Germinal center (tissue), 1 donor: ENCODE data around the gene XIRP1.
"Not testable (repeated sequence)": the region's sequence is repeated elsewhere in the genome, so short reads cannot be mapped to it uniquely, and the experiment has no call there.

Source experiments
- DNase-seq: peaks from one replicate; pipeline ENCODE4 v3.0.0; 2012; ENCODE audit warnings: mixed read lengths, low spot score

The XIRP1 gene

GRCh38 chr3:39192490-39193092 lies at the start of gene XIRP1:
TSS of gene XIRP1 (minus strand) at chr3:39192595. CDS start at chr3:39189445, 3,150 bp downstream.
- no peak for DNase-seq

- no peak for DNase-seq
Measured at GRCh38 chr3:39241561-39241960, 49.2 kb upstream of the XIRP1 start.

- DNase-seq: no peak
Measured at GRCh38 chr3:39237027-39237426, 44.6 kb upstream of the XIRP1 start.

GRCh38 chr3:39234651-39235050 lies 42.3 kb upstream of the XIRP1 start:
- no peak for DNase-seq

- no peak for DNase-seq
Measured at GRCh38 chr3:39232859-39233258, 40.5 kb upstream of the XIRP1 start.

- no peak for DNase-seq
Measured at GRCh38 chr3:39230453-39230852, 38.1 kb upstream of the XIRP1 start.

DNA sequence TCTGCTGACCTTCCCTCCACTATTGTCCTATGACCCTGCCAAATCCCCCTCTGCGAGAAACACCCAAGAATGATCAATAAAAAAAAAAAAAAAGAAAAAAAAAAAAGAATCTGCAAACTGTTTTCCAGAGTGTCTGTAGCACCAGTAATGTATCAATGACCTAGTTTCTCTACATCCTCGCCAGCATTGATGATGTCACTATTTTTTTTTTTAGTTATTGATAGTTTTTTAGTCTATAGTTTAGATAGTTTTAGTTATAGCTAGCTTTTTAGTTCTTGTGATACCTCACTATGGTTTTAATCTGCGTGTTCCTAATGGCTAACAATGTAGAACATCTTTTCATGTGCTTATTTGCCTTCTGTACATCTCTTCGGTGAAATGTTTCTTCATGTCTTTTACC lies 36.1 kb upstream of the XIRP1 start:
- no peak for DNase-seq

DNA sequence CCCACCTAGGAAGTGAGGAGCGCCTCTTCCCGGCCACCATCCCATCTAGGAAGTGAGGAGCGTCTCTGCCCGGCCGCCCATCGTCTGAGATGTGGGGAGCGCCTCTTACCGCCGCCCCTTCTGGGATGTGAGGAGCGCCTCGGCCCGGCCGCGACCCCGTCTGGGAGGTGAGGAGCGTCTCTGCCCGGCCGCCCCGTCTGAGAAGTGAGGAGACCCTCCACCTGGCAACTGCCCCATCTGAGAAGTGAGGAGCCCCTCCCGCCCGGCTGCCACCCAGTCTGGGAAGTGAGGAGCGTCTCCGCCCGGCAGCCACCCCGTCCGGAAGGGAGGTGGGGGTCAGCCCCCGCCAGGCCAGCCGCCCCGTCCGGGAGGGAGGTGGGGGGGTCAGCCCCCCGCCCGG lies 35.2 kb upstream of the XIRP1 start:
- not testable (repeated sequence) for DNase-seq

DNA sequence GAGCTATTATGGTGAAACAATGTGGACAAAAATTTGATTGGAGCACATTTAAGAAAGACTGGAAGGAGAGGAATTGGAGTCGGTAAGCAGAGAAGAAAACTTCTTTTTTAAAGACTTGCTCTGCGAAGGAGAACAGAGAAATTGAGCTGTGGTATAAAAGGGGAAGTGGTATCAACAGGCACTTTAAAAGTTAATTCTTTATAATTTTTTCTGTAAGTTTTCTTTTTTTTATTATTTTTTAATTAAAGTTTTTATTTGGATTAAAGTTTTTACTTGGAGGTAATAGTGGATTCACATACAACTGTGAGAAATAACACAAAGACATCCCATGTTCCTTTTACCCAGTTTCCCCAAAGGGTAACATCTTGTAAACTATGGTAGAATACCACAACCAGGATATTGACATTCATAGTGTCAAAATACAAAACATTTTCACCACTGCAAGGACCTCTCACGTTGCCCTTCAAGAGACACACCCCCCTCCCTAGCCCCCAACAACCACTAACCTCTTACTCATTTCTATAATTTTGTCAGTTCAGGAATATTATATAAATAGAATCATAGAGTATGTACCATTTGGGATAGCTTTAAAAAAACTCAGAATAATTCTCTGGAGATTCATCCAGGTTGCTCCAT lies 33.8 kb upstream of the XIRP1 start:
- DNase-seq: no peak

DNA sequence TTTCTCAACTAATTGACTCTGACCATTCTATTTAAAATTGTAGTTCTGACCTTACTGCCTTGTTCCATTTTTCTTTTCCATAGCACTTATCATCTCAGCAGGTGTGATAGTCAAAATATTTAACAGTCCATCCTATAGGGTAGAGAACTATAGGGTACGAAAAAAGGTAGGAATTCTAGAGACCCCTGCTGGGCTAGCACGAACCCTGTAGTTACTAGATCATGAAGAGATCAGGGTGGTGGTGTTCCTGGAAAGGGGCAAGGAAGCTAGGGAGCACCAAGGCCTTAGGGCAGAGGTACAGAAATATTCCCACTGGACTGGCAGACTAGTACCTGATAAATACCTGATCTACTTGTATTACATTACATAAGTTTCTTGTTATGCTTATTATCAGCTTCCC lies 31.9 kb upstream of the XIRP1 start:
- no peak for DNase-seq

DNA sequence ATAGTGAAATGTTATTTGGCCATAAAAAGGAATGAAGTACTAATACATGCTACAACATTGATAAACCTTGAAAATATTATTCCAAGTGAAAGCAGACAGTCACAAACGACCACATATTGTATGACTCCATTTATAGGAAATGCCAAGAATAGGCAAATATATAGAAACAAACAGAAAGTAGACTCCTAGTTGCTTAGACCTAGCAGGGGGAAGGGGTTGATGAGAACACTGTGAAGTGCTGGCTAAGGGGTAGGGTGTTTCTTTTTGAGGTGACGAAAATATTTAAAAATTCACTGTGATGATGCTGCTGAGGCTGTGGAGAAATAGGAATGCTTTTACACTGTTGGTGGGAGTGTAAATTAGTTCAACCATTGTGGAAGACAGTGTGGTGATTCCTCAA lies 30.5 kb upstream of the XIRP1 start:
- no peak for DNase-seq

DNA sequence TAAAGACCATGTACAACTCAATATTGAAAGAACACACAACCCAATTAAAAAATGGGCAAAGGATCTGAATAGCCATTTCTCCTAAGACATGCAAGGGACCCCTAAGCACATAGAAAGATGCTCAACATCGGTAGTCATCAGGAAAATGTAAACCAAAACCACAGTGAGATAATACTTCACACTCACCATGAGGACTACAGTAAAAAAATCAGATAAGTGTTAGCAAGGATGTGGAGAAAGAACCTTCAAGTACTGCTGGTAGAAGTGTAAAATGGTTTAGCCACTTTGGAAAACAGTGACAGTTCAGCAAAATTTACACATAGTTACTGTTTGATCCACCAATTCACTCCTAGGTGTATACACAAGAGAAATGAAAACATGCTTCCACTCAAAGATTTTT lies 30.1 kb upstream of the XIRP1 start:
- no peak for DNase-seq

DNA sequence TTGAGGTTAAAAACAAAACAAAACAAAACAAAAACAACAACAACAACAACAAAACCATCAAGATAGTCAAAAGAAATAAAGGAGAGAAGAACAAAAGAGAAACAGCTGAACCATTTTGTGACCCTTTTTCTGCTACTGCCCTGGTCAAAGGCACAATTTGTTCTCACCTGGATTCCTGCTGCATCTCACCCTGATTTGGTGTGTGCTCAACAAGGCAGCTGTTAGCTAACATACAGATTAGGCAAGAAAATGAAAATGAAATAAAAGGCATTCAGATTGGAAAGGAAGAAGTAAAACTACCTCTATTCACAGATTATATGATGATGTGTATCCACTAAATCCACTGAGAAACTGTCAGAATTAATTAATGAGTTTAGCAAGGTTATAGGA lies 28.7 kb upstream of the XIRP1 start:
- DNase-seq: no peak

GRCh38 chr3:39220407-39221140 lies 28.2 kb upstream of the XIRP1 start:
- no peak for DNase-seq

DNA sequence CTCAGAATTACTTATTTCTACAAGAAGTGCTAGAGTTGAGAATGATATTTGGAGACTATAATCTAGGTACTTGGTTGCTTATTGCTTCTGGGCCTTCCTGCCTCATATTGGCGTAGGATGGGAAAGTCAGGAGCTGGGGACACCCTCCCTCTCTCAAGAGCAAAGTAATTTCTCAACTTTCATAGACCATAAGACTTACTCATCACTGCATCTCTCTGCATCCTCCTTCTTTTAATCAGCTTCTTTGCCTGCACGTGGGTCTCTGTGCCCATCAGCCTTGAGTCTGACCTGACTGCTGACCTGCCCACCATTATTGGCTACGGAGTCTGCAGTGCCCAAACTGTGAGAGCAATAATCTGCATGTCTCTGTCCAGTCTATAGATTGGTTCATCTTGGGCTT lies 27.3 kb upstream of the XIRP1 start:
- no peak for DNase-seq

DNA sequence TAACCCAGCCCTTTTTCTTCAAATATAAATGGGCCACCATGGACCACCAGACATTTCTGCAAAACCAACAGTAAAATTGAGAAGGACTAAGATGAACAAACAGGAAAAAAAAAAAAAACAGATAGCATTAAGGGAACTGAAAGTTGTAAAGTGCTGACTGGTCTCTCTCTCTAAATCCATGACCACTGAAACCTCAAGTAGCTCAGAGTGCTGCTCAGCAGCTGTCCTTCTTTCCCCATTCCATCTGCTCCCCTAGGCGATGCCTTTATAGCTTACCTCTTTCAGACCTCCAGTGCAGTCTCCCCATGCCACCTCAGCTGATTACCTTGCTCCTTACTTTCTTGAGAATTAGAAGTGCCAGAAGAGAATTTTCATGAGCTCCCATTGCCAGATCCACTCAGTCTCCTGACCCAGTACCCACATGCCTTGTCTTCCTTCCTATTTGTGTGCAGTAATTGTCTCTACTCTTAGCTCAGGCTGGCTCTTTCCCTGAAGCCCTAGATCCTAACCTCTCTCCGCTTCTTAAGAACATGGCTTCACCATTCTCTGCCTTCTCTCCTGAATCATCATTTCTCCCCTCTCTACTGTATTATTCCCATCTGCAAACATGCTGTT lies 23.9 kb upstream of the XIRP1 start:
- DNase-seq: peak; percentile 52

DNA sequence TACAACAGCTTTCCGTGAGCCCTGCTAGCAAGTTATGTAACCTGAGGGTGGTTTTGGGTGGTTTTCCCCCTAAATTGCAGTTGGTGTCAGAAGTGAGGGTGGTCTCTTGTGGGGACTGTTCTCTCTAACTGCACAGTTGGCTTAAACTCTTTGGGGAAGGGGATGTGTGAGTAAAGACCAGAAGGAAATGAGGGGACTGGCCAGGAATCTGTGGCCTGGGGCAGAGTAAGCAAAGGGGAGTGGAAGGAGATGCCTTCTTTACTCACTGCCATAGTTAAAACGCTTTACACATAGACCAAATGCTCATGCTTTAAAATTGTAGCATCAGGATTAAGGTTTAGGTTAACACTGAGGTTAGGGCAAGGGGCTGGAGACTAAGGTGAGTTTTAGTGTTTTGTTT lies 21.2 kb upstream of the XIRP1 start:
- DNase-seq: no peak

DNA sequence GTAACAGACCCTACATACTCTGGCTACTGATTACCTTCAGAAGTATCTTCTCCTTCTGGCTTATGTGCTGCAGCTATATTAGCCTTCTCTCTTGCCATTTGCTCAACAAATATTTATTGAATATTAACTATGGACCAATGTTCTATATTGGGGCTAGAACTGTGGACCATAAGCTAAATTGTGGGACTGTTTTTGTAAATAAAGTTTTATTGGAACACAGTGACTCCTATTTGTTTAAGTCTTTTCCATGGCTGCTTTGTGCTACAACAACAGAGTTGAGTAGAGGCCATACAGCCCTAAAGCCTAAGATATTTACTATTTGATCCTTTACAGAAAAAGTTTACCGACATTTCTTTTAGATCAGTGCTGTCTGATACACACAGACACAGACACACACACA lies 20.3 kb upstream of the XIRP1 start:
- DNase-seq: no peak

- DNase-seq: no peak
Measured at GRCh38 chr3:39211332-39212130, 19.1 kb upstream of the XIRP1 start.

DNA sequence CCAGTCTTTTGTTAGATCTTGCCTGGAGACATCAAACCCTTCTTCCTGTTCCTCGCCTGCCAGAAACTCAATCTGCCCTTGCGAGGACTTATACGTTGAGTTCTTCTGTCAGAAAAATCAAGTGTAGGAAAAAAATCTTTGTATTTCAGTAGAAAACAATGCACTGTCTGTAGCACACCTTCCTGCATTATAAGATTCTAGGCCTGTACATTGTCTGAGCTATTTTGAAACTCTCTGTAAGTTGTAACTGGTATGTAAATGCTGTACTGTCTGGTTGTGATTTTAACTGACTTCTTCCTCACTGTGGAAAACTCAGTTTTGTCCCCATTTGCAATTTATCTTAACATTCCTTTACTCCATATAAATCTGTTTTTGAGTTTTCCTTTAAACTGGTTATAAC lies 17.7 kb upstream of the XIRP1 start:
- DNase-seq: no peak

DNA sequence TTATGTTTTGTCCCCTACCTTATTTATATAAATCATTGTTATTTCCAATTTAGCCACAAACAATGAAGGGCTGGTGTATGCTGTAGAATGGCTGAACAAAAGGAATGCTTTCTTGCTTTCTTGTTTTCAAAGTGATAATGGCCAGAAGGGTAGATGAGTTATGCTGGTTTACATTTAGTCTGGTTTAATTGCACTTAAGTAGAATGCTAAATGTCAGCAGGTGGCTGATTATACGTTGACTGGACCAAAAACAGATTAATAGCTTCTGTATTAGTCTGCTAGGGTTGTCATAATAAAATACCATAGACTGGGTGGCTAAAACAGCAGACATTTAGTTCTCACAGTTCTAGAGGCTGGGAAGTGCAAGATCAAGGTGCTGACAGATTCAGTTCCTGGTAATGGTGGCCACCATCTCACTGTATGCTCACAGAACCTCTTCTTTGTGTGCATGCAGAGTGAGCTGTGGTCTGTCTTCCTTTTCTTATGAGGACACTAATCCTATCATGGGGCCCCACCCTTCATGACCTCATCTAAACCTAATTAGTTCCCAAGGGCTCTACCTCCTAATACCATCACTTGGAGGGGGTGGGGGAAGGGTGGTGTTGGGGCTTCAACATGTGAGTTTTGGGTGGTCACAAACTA lies 17.1 kb upstream of the XIRP1 start:
- DNase-seq: no peak
